A549 (cell line): ENCODE measurements around the gene UNC13A. TPM values are rescaled to one million over a fixed set of nuclear protein-coding genes. Genes with fewer than 3 reads are reported as not detected.

ENCODE experiments used
- ATAC-seq, 2 experiments: fragments of 200-7000 bp in 1 of 2; fragments of >200 bp in 1 of 2; cut with Nextera tagmentation in 1 of 2; cut with Tn5 transposase in 1 of 2; 3 replicates each; pipeline versions ENCODE4 v1.8.0 to v1.9.1; 2018 to 2020; ENCODE audit warnings: mild to moderate bottlenecking in 1 of 2, moderate library complexity in 1 of 2
- CTCF ChIA-PET: fragments of 300-600 bp; sonication (Branson Sonifier 250); formaldehyde crosslinking; extraction: SDS; loops from one replicate; lab custom pipeline; 2021; ENCODE audit warnings: antibody characterized with exemption, inconsistent platforms; lab: Yijun Ruan, JAX
- POLR2A ChIA-PET: fragments of 350-600 bp; formaldehyde crosslinking; extraction: SDS; loops from one replicate; lab custom pipeline; 2021; ENCODE audit warnings: antibody characterized with exemption, inconsistent platforms; lab: Yijun Ruan, JAX
- DNase-seq, 2 experiments: peaks; one replicate each; pipeline versions ENCODE4 v3.0.0 to v3.0.0-alpha.2; 2011 to 2016; ENCODE audit warnings: low read depth in 1 of 2, low spot score in 1 of 2
- FAIRE-seq: peaks from 2 replicates; lab custom pipeline; 2011; peaks lifted over from hg19 to GRCh38; lab: Jason Lieb, UNC
- H3K27ac ChIP-seq, 2 experiments: fragments of >200 bp; sonication (Bioruptor Twin); formaldehyde crosslinking; 3 replicates each; pipeline ENCODE4 v1.5.1; 2016 to 2017
- H3K4me1 ChIP-seq: fragments of >200 bp; sonication (Bioruptor Twin); formaldehyde crosslinking; 3 replicates; pipeline ENCODE4 v1.6.1; 2016
- H3K4me2 ChIP-seq: fragments of >200 bp; sonication (Bioruptor Twin); formaldehyde crosslinking; 3 replicates; pipeline ENCODE4 v1.6.1; 2016
- H3K4me3 ChIP-seq: fragments of >200 bp; sonication (Bioruptor Twin); formaldehyde crosslinking; 3 replicates; pipeline ENCODE4 v1.5.1; 2016
- H3K9me3 ChIP-seq: fragments of >200 bp; sonication (Bioruptor Twin); formaldehyde crosslinking; 3 replicates; pipeline ENCODE4 v1.6.1; 2016
- BCL3 ChIP-seq: fragments of >200 bp; sonication (Bioruptor Twin); formaldehyde crosslinking; IDR thresholded peaks from 3 replicates; pipeline ENCODE4 v1.6.1; 2016
- CBX2 ChIP-seq: fragments of 200-600 bp; sonication (generic); IDR thresholded peaks from 2 replicates; pipeline ENCODE4 v1.6.1; 2016; ENCODE audit warnings: low read depth, mild to moderate bottlenecking, borderline replicate concordance
- CEBPB ChIP-seq, 2 experiments: fragments of >200 bp in 1 of 2; sonication (Bioruptor Twin) in 1 of 2; formaldehyde crosslinking in 1 of 2; IDR thresholded peaks; 2 replicates each; pipeline ENCODE4 v1.6.1; 2012 to 2016
- CHD2 ChIP-seq: fragments of 150-350 bp; IDR thresholded peaks from 2 replicates; pipeline ENCODE4 v1.6.1; 2014; ENCODE audit warnings: low read length; ENCODE audit not compliant: partially characterized antibody
- E2F6 ChIP-seq: IDR thresholded peaks from 2 replicates; pipeline ENCODE4 v1.6.1; 2012; ENCODE audit warnings: low read depth, borderline replicate concordance
- EHMT2 ChIP-seq: fragments of 200-600 bp; sonication (generic); IDR thresholded peaks from 2 replicates; pipeline ENCODE4 v1.6.1; 2016; ENCODE audit warnings: antibody characterized with exemption, low read depth, mild to moderate bottlenecking, moderate library complexity
- FOXS1 ChIP-seq: fragments of 250-450 bp; sonication (Bioruptor Pico); IDR thresholded peaks from 2 replicates; pipeline ENCODE4 v1.5.0; 2020; ENCODE audit warnings: mild to moderate bottlenecking, moderate library complexity
- GATA3 ChIP-seq: IDR thresholded peaks from 2 replicates; pipeline ENCODE4 v1.6.1; 2012; ENCODE audit warnings: borderline replicate concordance
- HDAC2 ChIP-seq: fragments of 200-600 bp; sonication (generic); IDR thresholded peaks from 2 replicates; pipeline ENCODE4 v1.6.1; 2016
- HEYL ChIP-seq: fragments of 250-450 bp; sonication (Bioruptor Pico); IDR thresholded peaks from 2 replicates; pipeline ENCODE4 v1.8.0; 2021; ENCODE audit warnings: mild to moderate bottlenecking, moderate library complexity
- HOXA7 ChIP-seq: fragments of 250-450 bp; sonication (Bioruptor Pico); IDR thresholded peaks from 2 replicates; pipeline ENCODE4 v1.5.0; 2020; ENCODE audit warnings: mild to moderate bottlenecking, moderate library complexity
- HOXB13 ChIP-seq: fragments of 250-450 bp; sonication (Bioruptor Pico); IDR thresholded peaks from 2 replicates; pipeline ENCODE4 v1.5.0; 2020; ENCODE audit warnings: low read depth, mild to moderate bottlenecking, moderate library complexity
- JUNB ChIP-seq: fragments of >200 bp; sonication (Bioruptor Twin); formaldehyde crosslinking; IDR thresholded peaks from 2 replicates; pipeline ENCODE4 v1.6.1; 2016
- MAFK ChIP-seq: fragments of 450-650 bp; IDR thresholded peaks from 2 replicates; pipeline ENCODE4 v1.6.1; 2014; ENCODE audit not compliant: partially characterized antibody
- NFE2L2 ChIP-seq: fragments of 150-350 bp; conservative IDR thresholded peaks from 2 replicates; pipeline ENCODE4 v1.6.1; 2014; ENCODE audit warnings: low read length
- NPAS2 ChIP-seq: fragments of 250-450 bp; sonication (Bioruptor Pico); IDR thresholded peaks from 2 replicates; pipeline ENCODE4 v1.8.0; 2022; ENCODE audit warnings: mild to moderate bottlenecking, moderate library complexity, borderline replicate concordance
- NR3C1 ChIP-seq: fragments of >200 bp; sonication (Bioruptor Twin); formaldehyde crosslinking; IDR thresholded peaks from 3 replicates; pipeline ENCODE4 v1.6.1; 2017
- PBX3 ChIP-seq: IDR thresholded peaks from 2 replicates; pipeline ENCODE4 v1.6.1; 2012
- POLR2AphosphoS2 ChIP-seq: conservative IDR thresholded peaks from 2 replicates; pipeline ENCODE4 v1.6.1; 2012; ENCODE audit warnings: low read length, improper control_type of control experiment, inconsistent platforms
- RAD21 ChIP-seq, 2 experiments: fragments of >200 bp in 1 of 2; sonication (Bioruptor Twin) in 1 of 2; formaldehyde crosslinking in 1 of 2; IDR thresholded peaks in 1 of 2; conservative IDR thresholded peaks in 1 of 2; 2 replicates in 1 of 2; 3 replicates in 1 of 2; pipeline ENCODE4 v1.6.1; 2012 to 2018; ENCODE audit warnings: inconsistent platforms in 1 of 2
- RFX5 ChIP-seq: fragments of 450-650 bp; IDR thresholded peaks from 2 replicates; pipeline ENCODE4 v1.7.1; 2014; ENCODE audit warnings: antibody characterized with exemption, mild to moderate bottlenecking, moderate library complexity
- SMC3 ChIP-seq: fragments of >200 bp; sonication (Bioruptor Twin); formaldehyde crosslinking; IDR thresholded peaks from 3 replicates; pipeline ENCODE4 v1.6.1; 2018; ENCODE audit warnings: inconsistent platforms
- TP53 ChIP-seq: fragments of 250-450 bp; sonication (Bioruptor Pico); IDR thresholded peaks from 2 replicates; pipeline ENCODE4 v1.5.0; 2021; ENCODE audit warnings: mild to moderate bottlenecking, moderate library complexity
- WGBS: methylation state at CpG from one replicate; pipeline ENCODE4 v1.1.6; 2017; ENCODE audit errors: missing lambda C conversion rate; 5-methylcytosine and 5-hydroxymethylcytosine counted together
- polyA plus RNA-seq, 4 experiments: library from polyadenylated mRNA; depleted of rRNA in 3 of 4; stranded (reverse); fragments of >200 nt; fragmentation: RNase III in 1 of 4; extraction: RNeasy Plus Mini Kit Qiagen cat#74134 plus additional on column Dnase treatment in 1 of 4; gene quantifications; 2 replicates in 3 of 4; 3 replicates in 1 of 4; pipeline ENCODE4 v1.2.3, GENCODE V29; 2011 to 2017
- TF ChIP-seq, protein P1 (sequence below): fragments of >200 bp; sonication (Bioruptor Twin); formaldehyde crosslinking; IDR thresholded peaks from 3 replicates; pipeline ENCODE4 v1.5.1; 2016
- TF ChIP-seq, protein P2 (sequence below): fragments of 450-650 bp; IDR thresholded peaks from 2 replicates; pipeline ENCODE4 v1.6.1; 2014; ENCODE audit warnings: antibody characterized with exemption
- TF ChIP-seq, protein P3 (sequence below): fragments of 250-450 bp; sonication (Bioruptor Pico); IDR thresholded peaks from 2 replicates; pipeline ENCODE4 v1.5.0; 2020; ENCODE audit warnings: low read depth, mild to moderate bottlenecking, moderate library complexity

UNC13A gene
- polyA plus RNA-seq, 2 of the 4 experiments (the other 2 are of a cell fraction) = 3.1 to 4.2 TPM

DNA sequence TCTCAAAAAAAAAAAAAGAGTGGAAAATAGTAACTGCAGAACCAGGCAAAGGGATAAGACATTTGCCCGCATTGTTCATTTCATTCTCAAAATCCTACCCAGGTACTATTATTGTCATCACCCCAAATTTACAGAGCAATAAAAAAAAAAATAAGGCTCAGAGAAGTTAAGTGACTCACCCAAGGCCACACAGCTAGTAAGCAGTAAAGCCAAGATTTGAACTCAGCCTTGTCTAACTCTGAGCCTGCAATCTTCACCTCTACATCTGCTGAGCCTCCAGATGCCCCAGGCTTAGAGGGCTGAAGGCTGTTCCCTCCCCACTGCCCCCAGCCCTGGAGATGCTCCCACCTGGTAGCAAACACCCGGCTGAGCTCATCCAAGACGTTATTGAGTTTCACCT, 61.0 kb downstream of the UNC13A start:
- Histone ChIP-seq H3K9me3 (no peaks in the 10 kb centered on the region), H3K27ac (no peak overlapping the region), H3K4me2 (no peak overlapping the region), H3K4me3 (no peak overlapping the region), H3K4me1 (no peaks in the 10 kb centered on the region)
- WGBS = 92% methylated on average over 3 of the region's 3 CpGs
- no peak for TF ChIP-seq NPAS2 (CRISPR knock-in tag)
- TF ChIP-seq MAFK = no peak
- no peak for TF ChIP-seq HOXB13
- no peak for TF ChIP-seq CBX2
- TF ChIP-seq FOXS1 (CRISPR knock-in tag) = no peak
- TF ChIP-seq CEBPB (IDR thresholded peaks at IDR 0.05) = no peak
- no peak for TF ChIP-seq PBX3
- no peak for TF ChIP-seq HDAC2
- TF ChIP-seq POLR2AphosphoS2 = no peak
- no peak for TF ChIP-seq GATA3
- no peak for TF ChIP-seq JUNB
- CTCF ChIA-PET = no interaction called here
- FAIRE-seq = no peak
- ATAC-seq = no peak
- POLR2A ChIA-PET = no interaction called here
- no peak for DNase-seq

- ChIA-PET CTCF (no interaction called here), POLR2A (no interaction called here)
- no peaks in the 10 kb centered on the region for H3K9me3 ChIP-seq
- no peak for DNase-seq
- no peak; a peak in 1 of 6 replicates for ATAC-seq
- no peak overlapping the region for H3K27ac ChIP-seq
- TF ChIP-seq, protein P1, sequence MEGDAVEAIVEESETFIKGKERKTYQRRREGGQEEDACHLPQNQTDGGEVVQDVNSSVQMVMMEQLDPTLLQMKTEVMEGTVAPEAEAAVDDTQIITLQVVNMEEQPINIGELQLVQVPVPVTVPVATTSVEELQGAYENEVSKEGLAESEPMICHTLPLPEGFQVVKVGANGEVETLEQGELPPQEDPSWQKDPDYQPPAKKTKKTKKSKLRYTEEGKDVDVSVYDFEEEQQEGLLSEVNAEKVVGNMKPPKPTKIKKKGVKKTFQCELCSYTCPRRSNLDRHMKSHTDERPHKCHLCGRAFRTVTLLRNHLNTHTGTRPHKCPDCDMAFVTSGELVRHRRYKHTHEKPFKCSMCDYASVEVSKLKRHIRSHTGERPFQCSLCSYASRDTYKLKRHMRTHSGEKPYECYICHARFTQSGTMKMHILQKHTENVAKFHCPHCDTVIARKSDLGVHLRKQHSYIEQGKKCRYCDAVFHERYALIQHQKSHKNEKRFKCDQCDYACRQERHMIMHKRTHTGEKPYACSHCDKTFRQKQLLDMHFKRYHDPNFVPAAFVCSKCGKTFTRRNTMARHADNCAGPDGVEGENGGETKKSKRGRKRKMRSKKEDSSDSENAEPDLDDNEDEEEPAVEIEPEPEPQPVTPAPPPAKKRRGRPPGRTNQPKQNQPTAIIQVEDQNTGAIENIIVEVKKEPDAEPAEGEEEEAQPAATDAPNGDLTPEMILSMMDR = no peak
- TF ChIP-seq RAD21 (conservative IDR thresholded peaks at IDR 0.05 in 1 of 2, IDR thresholded peaks at IDR 0.05 in 1 of 2) (no peak), HEYL (CRISPR knock-in tag) (no peak), FOXS1 (CRISPR knock-in tag) (no peak), CHD2 (no peak), NFE2L2 (no peak), BCL3 (no peak), EHMT2 (no peak), HOXA7 (no peak), E2F6 (no peak), TP53 (CRISPR knock-in tag) (no peak), RFX5 (no peak), NR3C1 (no peak), SMC3 (no peak)
- TF ChIP-seq, protein P2, sequence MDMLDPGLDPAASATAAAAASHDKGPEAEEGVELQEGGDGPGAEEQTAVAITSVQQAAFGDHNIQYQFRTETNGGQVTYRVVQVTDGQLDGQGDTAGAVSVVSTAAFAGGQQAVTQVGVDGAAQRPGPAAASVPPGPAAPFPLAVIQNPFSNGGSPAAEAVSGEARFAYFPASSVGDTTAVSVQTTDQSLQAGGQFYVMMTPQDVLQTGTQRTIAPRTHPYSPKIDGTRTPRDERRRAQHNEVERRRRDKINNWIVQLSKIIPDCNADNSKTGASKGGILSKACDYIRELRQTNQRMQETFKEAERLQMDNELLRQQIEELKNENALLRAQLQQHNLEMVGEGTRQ = no peak
- TF ChIP-seq, protein P3, sequence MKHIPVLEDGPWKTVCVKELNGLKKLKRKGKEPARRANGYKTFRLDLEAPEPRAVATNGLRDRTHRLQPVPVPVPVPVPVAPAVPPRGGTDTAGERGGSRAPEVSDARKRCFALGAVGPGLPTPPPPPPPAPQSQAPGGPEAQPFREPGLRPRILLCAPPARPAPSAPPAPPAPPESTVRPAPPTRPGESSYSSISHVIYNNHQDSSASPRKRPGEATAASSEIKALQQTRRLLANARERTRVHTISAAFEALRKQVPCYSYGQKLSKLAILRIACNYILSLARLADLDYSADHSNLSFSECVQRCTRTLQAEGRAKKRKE (CRISPR knock-in tag) = no peak
- TF ChIP-seq, all 56 proteins: peak for 0
- FAIRE-seq = no peak
- 85% methylated on average over 8 of the region's 12 CpGs for WGBS
- H3K4me1 ChIP-seq = no peaks in the 10 kb centered on the region
- H3K4me2 ChIP-seq = no peak overlapping the region
- no peak overlapping the region for H3K4me3 ChIP-seq
Measured at GRCh38 chr19:17626456-17627015, 61.6 kb downstream of the UNC13A start.
